Activated naive CD4-positive, alpha-beta T cell treated with anti-CD3 and anti-CD28 coated beads, Interleukin-2, amount 50 U/mL, for 24 hours (primary cell): ENCODE results near the gene RNF150.

Experiments used
- H3K27ac Mint-ChIP-seq: one replicate; pipeline ENCODE4 v1.8.0; 2021; ENCODE audit warnings: mild to moderate bottlenecking, mixed read lengths
- H3K27me3 Mint-ChIP-seq: one replicate; pipeline ENCODE4 v1.8.0; 2021; ENCODE audit warnings: mixed read lengths
- H3K36me3 Mint-ChIP-seq: one replicate; pipeline ENCODE4 v1.8.0; 2021; ENCODE audit warnings: mixed read lengths
- H3K4me1 Mint-ChIP-seq: one replicate; pipeline ENCODE4 v1.8.0; 2021; ENCODE audit warnings: mixed read lengths
- H3K4me3 Mint-ChIP-seq: one replicate; pipeline ENCODE4 v1.8.0; 2021; ENCODE audit warnings: mild to moderate bottlenecking, mixed read lengths
- H3K9me3 Mint-ChIP-seq: one replicate; pipeline ENCODE4 v1.8.0; 2021; ENCODE audit warnings: mixed read lengths

The RNF150 gene

GRCh38 chr4:140947506-140947905 is 185.8 kb downstream of the RNF150 start:
- no peak overlapping the region for H3K4me3 Mint-ChIP-seq
- H3K27ac Mint-ChIP-seq = no peak overlapping the region
- no peaks in the 10 kb centered on the region for H3K36me3 Mint-ChIP-seq
- no peaks in the 10 kb centered on the region for H3K27me3 Mint-ChIP-seq
- H3K9me3 Mint-ChIP-seq = no peaks in the 10 kb centered on the region
- no peaks in the 10 kb centered on the region for H3K4me1 Mint-ChIP-seq

DNA sequence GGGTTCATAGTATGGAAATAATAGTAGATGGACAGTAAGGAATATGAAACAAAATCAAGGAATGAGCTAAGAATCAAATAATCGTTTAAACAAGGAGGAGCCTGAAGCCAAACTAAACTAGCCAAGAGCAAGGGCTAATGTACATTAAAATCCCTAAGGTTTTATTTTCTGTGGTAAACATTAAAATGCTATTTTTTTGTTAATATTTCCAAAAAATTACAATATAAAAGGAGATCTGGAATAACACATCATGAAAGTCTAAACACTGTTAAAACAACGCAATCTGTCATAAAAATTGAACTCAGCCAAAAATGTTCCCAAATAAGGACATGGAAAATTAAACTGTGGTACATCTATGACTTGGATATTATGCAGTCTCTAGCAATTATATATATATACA is 188.2 kb downstream of the RNF150 start:
- no peak overlapping the region for H3K4me3 Mint-ChIP-seq
- H3K27me3 Mint-ChIP-seq = no peaks in the 10 kb centered on the region
- H3K4me1 Mint-ChIP-seq = no peaks in the 10 kb centered on the region
- no peaks in the 10 kb centered on the region for H3K9me3 Mint-ChIP-seq
- no peak overlapping the region for H3K27ac Mint-ChIP-seq
- H3K36me3 Mint-ChIP-seq = no peaks in the 10 kb centered on the region

DNA sequence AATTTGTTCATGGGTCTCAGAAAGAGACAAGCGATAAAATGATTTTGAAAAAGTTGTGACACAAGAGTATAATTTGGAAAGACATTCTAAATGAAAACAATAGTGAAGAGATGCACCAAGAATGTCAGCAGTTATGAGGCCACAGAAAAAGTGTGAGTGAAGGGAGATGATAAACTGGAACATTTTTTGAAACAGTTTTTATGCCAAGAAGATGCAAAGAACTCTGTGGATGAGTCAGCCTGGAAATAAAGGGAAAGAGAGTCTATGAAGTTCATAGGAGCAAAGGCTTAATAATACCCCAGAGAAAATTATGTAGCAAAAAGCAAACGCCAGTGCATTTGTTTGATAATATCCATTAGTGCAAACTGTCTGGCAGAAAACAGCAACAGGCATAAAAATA is 188.7 kb downstream of the RNF150 start:
- Mint-ChIP-seq H3K4me1 (no peaks in the 10 kb centered on the region), H3K27me3 (no peaks in the 10 kb centered on the region), H3K9me3 (no peaks in the 10 kb centered on the region), H3K27ac (no peak overlapping the region), H3K4me3 (no peak overlapping the region), H3K36me3 (no peaks in the 10 kb centered on the region)

DNA sequence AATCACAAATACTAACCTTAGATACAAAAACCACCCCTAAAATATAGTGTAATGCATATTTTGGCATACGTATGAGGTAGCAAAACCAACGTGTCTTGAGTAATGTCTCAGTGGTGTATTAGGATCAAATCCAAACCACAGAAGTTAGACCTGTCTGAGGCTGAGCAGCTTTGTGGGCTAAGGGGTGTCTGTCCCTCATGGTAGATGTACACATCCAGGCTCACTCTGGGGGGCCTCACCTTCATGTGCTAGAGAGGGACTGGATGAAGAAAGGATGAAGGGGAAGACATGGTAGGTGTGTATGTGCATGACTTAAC is 189.1 kb downstream of the RNF150 start:
- Mint-ChIP-seq H3K4me3 (no peak overlapping the region), H3K4me1 (no peaks in the 10 kb centered on the region), H3K27ac (no peak overlapping the region), H3K27me3 (no peaks in the 10 kb centered on the region), H3K36me3 (no peaks in the 10 kb centered on the region), H3K9me3 (no peaks in the 10 kb centered on the region)

GRCh38 chr4:140943486-140944198 is 189.6 kb downstream of the RNF150 start:
- no peak overlapping the region for H3K27ac Mint-ChIP-seq
- no peaks in the 10 kb centered on the region for H3K36me3 Mint-ChIP-seq
- no peaks in the 10 kb centered on the region for H3K9me3 Mint-ChIP-seq
- H3K4me3 Mint-ChIP-seq = no peak overlapping the region
- no peaks in the 10 kb centered on the region for H3K4me1 Mint-ChIP-seq
- no peaks in the 10 kb centered on the region for H3K27me3 Mint-ChIP-seq

DNA sequence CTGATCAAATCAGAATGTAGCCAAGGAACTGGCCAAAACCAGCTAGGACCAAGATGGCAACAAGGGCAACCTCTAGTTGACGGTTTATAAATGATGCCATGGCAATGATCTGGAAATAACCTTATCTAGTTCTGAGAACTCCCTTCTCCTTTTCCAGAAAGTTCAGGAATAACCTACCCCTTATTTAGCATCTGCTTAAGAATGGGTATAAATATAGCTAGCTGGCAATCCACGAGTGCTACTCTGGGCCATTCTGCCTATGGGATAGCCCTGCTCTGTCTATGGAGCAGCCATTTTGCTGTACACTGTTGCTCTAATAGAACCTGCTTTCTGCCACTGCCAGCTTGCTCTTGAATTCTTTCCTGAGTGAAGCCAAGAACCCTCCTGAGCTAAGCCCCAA is 192.7 kb downstream of the RNF150 start:
- Mint-ChIP-seq H3K27ac (no peak overlapping the region), H3K9me3 (no peaks in the 10 kb centered on the region), H3K4me3 (no peak overlapping the region), H3K36me3 (no peaks in the 10 kb centered on the region), H3K27me3 (no peaks in the 10 kb centered on the region), H3K4me1 (no peaks in the 10 kb centered on the region)

DNA sequence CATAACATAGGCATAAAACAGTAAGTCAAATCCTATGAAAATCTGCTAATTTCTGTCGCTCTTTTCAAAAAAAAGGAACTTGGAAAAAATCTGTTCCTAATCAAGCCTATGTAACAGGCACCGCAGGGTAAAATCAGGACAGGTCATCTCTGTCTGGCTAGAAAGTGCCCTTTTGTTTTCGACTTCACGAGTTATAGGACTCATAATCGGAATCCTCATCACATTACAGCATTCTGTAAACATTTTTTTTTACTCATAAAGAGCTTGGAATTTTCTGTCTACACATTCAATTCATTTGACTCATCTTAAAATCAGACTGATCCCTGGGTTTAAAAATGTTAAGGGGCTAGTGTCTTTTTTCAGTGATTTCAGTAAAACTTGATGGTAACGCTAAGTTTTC is 195.4 kb downstream of the RNF150 start:
- no peaks in the 10 kb centered on the region for H3K36me3 Mint-ChIP-seq
- H3K4me3 Mint-ChIP-seq = no peak overlapping the region
- peaks cover 2% of the 10 kb centered on the region for H3K27me3 Mint-ChIP-seq

GRCh38 chr4:140935254-140935653 is 198.0 kb downstream of the RNF150 start:
- H3K27me3 Mint-ChIP-seq = peaks cover 13% of the 10 kb centered on the region
- no peaks in the 10 kb centered on the region for H3K36me3 Mint-ChIP-seq
- H3K9me3 Mint-ChIP-seq = no peaks in the 10 kb centered on the region
- H3K4me1 Mint-ChIP-seq = no peaks in the 10 kb centered on the region
- no peak overlapping the region for H3K27ac Mint-ChIP-seq
- no peak overlapping the region for H3K4me3 Mint-ChIP-seq

More for the DNA sequence above, 195.4 kb downstream of the RNF150 start:
- Mint-ChIP-seq H3K9me3 (no peaks in the 10 kb centered on the region), H3K4me1 (no peaks in the 10 kb centered on the region), H3K27ac (no peak overlapping the region)

GRCh38 chr4:140932501-140933045 is 200.7 kb downstream of the RNF150 start:
- Mint-ChIP-seq H3K36me3 (no peaks in the 10 kb centered on the region), H3K4me3 (no peak overlapping the region), H3K27me3 (peaks cover 16% of the 10 kb centered on the region), H3K4me1 (no peaks in the 10 kb centered on the region), H3K9me3 (no peaks in the 10 kb centered on the region), H3K27ac (no peak overlapping the region)

- Mint-ChIP-seq H3K27me3 (peaks cover 16% of the 10 kb centered on the region), H3K9me3 (no peaks in the 10 kb centered on the region), H3K27ac (no peak overlapping the region), H3K4me3 (no peak overlapping the region), H3K36me3 (no peaks in the 10 kb centered on the region), H3K4me1 (no peaks in the 10 kb centered on the region)
These were observed 201.4 kb downstream of the RNF150 start for GRCh38 chr4:140931911-140932310.

DNA sequence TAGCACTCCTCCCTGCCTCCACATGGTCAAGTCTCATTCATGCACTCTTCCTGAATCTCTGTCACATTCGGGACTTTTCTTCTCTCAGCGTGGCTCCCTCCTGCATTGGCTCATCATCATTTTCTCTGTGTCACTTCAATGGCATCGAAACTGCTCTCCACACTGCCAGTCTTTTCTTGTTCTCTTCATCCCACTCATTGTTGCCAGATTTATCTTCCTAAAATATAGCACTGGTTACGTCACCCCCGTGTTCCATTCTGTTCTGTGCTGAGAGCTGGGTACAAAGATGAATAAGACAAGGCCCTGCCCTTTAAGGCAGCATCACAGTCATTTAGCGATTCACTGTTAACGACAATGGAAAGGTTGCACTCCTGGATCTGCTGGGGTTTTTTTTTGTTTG is 202.7 kb downstream of the RNF150 start:
- no peak overlapping the region for H3K27ac Mint-ChIP-seq
- H3K27me3 Mint-ChIP-seq = peaks cover 16% of the 10 kb centered on the region
- H3K4me3 Mint-ChIP-seq = no peak overlapping the region
- no peaks in the 10 kb centered on the region for H3K36me3 Mint-ChIP-seq
- no peaks in the 10 kb centered on the region for H3K9me3 Mint-ChIP-seq
- no peaks in the 10 kb centered on the region for H3K4me1 Mint-ChIP-seq

DNA sequence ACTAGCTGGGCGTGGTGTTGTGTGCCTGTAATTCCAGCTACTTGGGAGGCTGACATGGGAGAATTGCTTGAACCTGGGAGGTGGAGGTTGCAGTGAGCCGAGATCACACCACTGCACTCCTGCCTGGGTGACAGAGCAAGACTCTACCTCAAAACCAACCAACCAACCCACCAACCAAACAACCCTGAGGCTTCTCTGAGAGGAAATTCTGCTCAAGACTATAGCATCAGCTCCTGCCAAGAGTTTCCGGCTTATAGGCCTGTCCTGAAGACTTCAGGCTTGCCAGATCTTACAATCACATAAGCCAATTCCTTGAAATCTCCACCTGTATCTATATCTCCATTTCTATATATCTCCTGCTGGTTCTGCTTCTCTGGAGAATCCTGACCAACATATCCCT is 203.3 kb downstream of the RNF150 start:
- Mint-ChIP-seq H3K27ac (no peak overlapping the region), H3K9me3 (no peaks in the 10 kb centered on the region), H3K4me3 (no peak overlapping the region), H3K4me1 (no peaks in the 10 kb centered on the region), H3K27me3 (peaks cover 16% of the 10 kb centered on the region), H3K36me3 (no peaks in the 10 kb centered on the region)

DNA sequence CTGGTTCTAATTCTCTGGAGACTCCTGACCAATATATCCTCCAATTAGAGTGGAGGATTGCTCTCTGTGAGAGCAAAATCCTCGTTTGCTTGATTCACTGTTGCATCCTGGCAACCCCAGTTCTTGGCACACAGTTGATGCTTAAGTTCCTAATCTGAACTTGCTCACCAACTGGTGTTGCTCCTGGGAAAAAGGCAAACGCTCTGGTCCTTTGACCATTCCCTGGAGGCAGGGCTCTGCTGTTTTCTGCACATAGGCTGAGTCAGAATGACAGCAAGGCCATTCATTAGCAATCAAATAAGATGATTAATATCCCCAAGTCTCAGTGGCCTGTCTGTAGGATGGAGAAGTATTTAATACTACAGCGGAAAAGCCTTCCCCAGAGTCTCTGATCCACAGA is 204.4 kb downstream of the RNF150 start:
- Mint-ChIP-seq H3K27me3 (peaks cover 16% of the 10 kb centered on the region), H3K27ac (no peak overlapping the region), H3K36me3 (no peaks in the 10 kb centered on the region), H3K4me1 (no peaks in the 10 kb centered on the region), H3K4me3 (no peak overlapping the region), H3K9me3 (no peaks in the 10 kb centered on the region)

GRCh38 chr4:140926672-140927071 is 206.6 kb downstream of the RNF150 start:
- H3K4me1 Mint-ChIP-seq = no peaks in the 10 kb centered on the region

GRCh38 chr4:140925417-140925816 is 207.9 kb downstream of the RNF150 start:
- H3K27me3 Mint-ChIP-seq = peaks cover 4% of the 10 kb centered on the region

More at GRCh38 chr4:140926672-140927071, 206.6 kb downstream of the RNF150 start:
- no peaks in the 10 kb centered on the region for H3K36me3 Mint-ChIP-seq
- no peak overlapping the region for H3K27ac Mint-ChIP-seq
- H3K27me3 Mint-ChIP-seq = peaks cover 8% of the 10 kb centered on the region
- no peak overlapping the region for H3K4me3 Mint-ChIP-seq
- H3K9me3 Mint-ChIP-seq = no peaks in the 10 kb centered on the region

GRCh38 chr4:140924761-140925392 is 208.4 kb downstream of the RNF150 start:
- Mint-ChIP-seq H3K4me1 (no peaks in the 10 kb centered on the region), H3K27me3 (peaks cover 2% of the 10 kb centered on the region), H3K9me3 (no peaks in the 10 kb centered on the region), H3K27ac (no peak overlapping the region), H3K36me3 (no peaks in the 10 kb centered on the region), H3K4me3 (no peak overlapping the region)

More at GRCh38 chr4:140925417-140925816, 207.9 kb downstream of the RNF150 start:
- no peak overlapping the region for H3K4me3 Mint-ChIP-seq
- no peak overlapping the region for H3K27ac Mint-ChIP-seq
- H3K9me3 Mint-ChIP-seq = no peaks in the 10 kb centered on the region
- H3K36me3 Mint-ChIP-seq = no peaks in the 10 kb centered on the region
- H3K4me1 Mint-ChIP-seq = no peaks in the 10 kb centered on the region
